Esophagus muscularis mucosa (tissue), 4 donors: ENCODE data around the gene NDUFAF8.

Source experiments
- EP300 ChIP-seq: sonication (generic); formaldehyde crosslinking; IDR thresholded peaks from one replicate; pipeline ENCODE4 v1.6.1; 2017; ENCODE audit warnings: antibody characterized with exemption
- POLR2A ChIP-seq: fragments of 450-650 bp; IDR thresholded peaks from one replicate; pipeline ENCODE4 v1.6.1; 2017; ENCODE audit warnings: antibody characterized with exemption, moderate library complexity, mild to moderate bottlenecking, low read depth
- TF ChIP-seq, protein P1 (sequence below), 3 experiments: fragments of 200-600 bp in 2 of 3; fragments of 450-650 bp in 1 of 3; sonication (generic) in 2 of 3; IDR thresholded peaks; one replicate each; pipeline ENCODE4 v1.5.1; 2017 to 2019; ENCODE audit warnings: antibody characterized with exemption in 3 of 3, mild to moderate bottlenecking in 2 of 3, moderate library complexity in 1 of 3

DNA sequence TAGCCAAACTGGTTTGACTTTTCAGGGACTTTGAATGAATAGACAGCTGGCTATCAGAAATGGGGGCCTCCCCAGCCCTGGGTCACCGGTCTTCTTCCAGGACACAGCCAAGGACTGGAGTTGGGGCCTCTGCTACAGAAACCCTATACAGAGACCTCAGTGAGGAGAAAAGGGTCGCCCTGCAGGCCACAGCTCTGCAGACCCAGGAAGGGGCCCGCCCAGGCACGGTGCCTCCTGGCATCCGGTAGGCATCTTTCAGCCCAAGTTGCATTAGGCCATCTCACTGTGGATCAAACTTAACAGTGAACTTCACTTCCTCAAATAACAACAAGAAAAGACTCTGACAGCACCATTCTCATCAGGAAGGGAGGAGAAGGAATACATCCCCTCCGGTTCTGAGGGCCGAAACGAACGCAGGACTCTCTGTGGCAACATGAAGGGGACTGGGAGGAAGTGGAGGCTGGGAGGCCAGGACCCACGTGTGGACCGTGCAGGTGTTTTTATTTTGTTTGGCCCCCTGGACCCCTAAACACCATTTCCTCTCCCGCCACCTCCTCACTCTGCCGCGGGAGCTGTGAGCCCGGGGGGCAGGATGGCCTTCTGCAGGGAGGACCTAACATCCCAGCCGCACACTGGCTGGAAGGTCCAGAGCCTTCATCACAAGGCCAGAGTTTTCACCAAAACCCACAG, 48.8 kb downstream of the NDUFAF8 start:
- TF ChIP-seq, protein P1, sequence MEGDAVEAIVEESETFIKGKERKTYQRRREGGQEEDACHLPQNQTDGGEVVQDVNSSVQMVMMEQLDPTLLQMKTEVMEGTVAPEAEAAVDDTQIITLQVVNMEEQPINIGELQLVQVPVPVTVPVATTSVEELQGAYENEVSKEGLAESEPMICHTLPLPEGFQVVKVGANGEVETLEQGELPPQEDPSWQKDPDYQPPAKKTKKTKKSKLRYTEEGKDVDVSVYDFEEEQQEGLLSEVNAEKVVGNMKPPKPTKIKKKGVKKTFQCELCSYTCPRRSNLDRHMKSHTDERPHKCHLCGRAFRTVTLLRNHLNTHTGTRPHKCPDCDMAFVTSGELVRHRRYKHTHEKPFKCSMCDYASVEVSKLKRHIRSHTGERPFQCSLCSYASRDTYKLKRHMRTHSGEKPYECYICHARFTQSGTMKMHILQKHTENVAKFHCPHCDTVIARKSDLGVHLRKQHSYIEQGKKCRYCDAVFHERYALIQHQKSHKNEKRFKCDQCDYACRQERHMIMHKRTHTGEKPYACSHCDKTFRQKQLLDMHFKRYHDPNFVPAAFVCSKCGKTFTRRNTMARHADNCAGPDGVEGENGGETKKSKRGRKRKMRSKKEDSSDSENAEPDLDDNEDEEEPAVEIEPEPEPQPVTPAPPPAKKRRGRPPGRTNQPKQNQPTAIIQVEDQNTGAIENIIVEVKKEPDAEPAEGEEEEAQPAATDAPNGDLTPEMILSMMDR (IDR thresholded peaks at IDR 0.05) = no peak
- TF ChIP-seq POLR2A = no peak
- no peak for TF ChIP-seq EP300
